ENCODE measurements around the gene TMIGD3. TPM values are rescaled to one million over a fixed set of nuclear protein-coding genes. Genes with fewer than 3 reads are reported as not detected.

TMIGD3 gene
- polyA plus RNA-seq, 4 donors, result 0.72 to 6.2 (median 2.4) TPM

GRCh38 chr1:111475701-111476100 is 27.7 kb downstream of the TMIGD3 start:
- H3K9me3 ChIP-seq (ENCODE audit: control insufficient read depth in 2 of 2, insufficient read depth in 1 of 2, low read depth in 1 of 2, low read length in 1 of 2), result no peaks in the 10 kb centered on the region
- H3K27ac ChIP-seq (ENCODE audit: low read depth in 1 of 3, low read length in 2 of 3), result no peak overlapping the region
- peak in 1 of 2 donors; percentile 5 for DNase-seq
- H3K4me3 ChIP-seq (ENCODE audit: low read depth in 1 of 3, low read length in 3 of 3), result no peak overlapping the region
- no peak for FAIRE-seq
- WGBS, 3 donors, result 72 to 83% (median 74%) methylated on average over 5 of the region's 5 CpGs
- peaks cover 0 to 6% (median 2%) of the 10 kb centered on the region in 3 donors for H3K4me1 ChIP-seq (ENCODE audit: control insufficient read depth in 3 of 3, insufficient read depth in 2 of 3, low read depth in 1 of 3, low read length in 2 of 3)
- H3K27me3 ChIP-seq (ENCODE audit: control insufficient read depth in 3 of 3, insufficient read depth in 3 of 3, low read length in 3 of 3), result no peaks in the 10 kb centered on the region
- peaks cover 0 to 3% (median 0%) of the 10 kb centered on the region in 3 donors for H3K36me3 ChIP-seq (ENCODE audit: control insufficient read depth in 3 of 3, insufficient read depth in 2 of 3, low read depth in 1 of 3, low read length in 3 of 3)

GRCh38 chr1:111474521-111474920 is 28.9 kb downstream of the TMIGD3 start:
- peaks cover 0 to 6% (median 2%) of the 10 kb centered on the region in 3 donors for H3K4me1 ChIP-seq (ENCODE audit: control insufficient read depth in 3 of 3, insufficient read depth in 2 of 3, low read depth in 1 of 3, low read length in 2 of 3)
- WGBS, 3 donors, result 74 to 84% (median 74%) methylated on average over 4 of the region's 4 CpGs
- no peaks in the 10 kb centered on the region for H3K27me3 ChIP-seq (ENCODE audit: control insufficient read depth in 3 of 3, insufficient read depth in 3 of 3, low read length in 3 of 3)
- peak overlapping the region in 1 of 3 donors; percentile 4 for H3K27ac ChIP-seq (ENCODE audit: low read depth in 1 of 3, low read length in 2 of 3)
- H3K9me3 ChIP-seq (ENCODE audit: control insufficient read depth in 2 of 2, insufficient read depth in 1 of 2, low read depth in 1 of 2, low read length in 1 of 2), result no peaks in the 10 kb centered on the region
- FAIRE-seq (no peak), DNase-seq (no peak)
- H3K36me3 ChIP-seq (ENCODE audit: control insufficient read depth in 3 of 3, insufficient read depth in 2 of 3, low read depth in 1 of 3, low read length in 3 of 3), result peaks cover 0 to 3% (median 0%) of the 10 kb centered on the region in 3 donors
- H3K4me3 ChIP-seq (ENCODE audit: low read depth in 1 of 3, low read length in 3 of 3), result no peak overlapping the region

- 60 to 87% (median 86%) methylated on average over 5 of the region's 5 CpGs for WGBS, 3 donors
- H3K4me1 ChIP-seq (ENCODE audit: control insufficient read depth in 3 of 3, insufficient read depth in 2 of 3, low read depth in 1 of 3, low read length in 2 of 3), result peaks cover 0 to 6% (median 2%) of the 10 kb centered on the region in 3 donors
- DNase-seq, result no peak
- H3K27me3 ChIP-seq (ENCODE audit: control insufficient read depth in 3 of 3, insufficient read depth in 3 of 3, low read length in 3 of 3), result no peaks in the 10 kb centered on the region
- H3K9me3 ChIP-seq (ENCODE audit: control insufficient read depth in 2 of 2, insufficient read depth in 1 of 2, low read depth in 1 of 2, low read length in 1 of 2), result no peaks in the 10 kb centered on the region
- H3K27ac ChIP-seq (ENCODE audit: low read depth in 1 of 3, low read length in 2 of 3), result peak overlapping the region in 1 of 3 donors; percentile 46
- peaks cover 0 to 3% (median 2%) of the 10 kb centered on the region in 3 donors for H3K36me3 ChIP-seq (ENCODE audit: control insufficient read depth in 3 of 3, insufficient read depth in 2 of 3, low read depth in 1 of 3, low read length in 3 of 3)
- FAIRE-seq, result no peak
- no peak overlapping the region for H3K4me3 ChIP-seq (ENCODE audit: low read depth in 1 of 3, low read length in 3 of 3)
These were observed 29.3 kb downstream of the TMIGD3 start for GRCh38 chr1:111474106-111474505.

GRCh38 chr1:111471538-111471937 is 31.9 kb downstream of the TMIGD3 start:
- peak overlapping the region in 1 of 3 donors; percentile 66 for H3K27ac ChIP-seq (ENCODE audit: low read depth in 1 of 3, low read length in 2 of 3)
- peaks cover 0 to 6% (median 0%) of the 10 kb centered on the region in 3 donors for H3K4me1 ChIP-seq (ENCODE audit: control insufficient read depth in 3 of 3, insufficient read depth in 2 of 3, low read depth in 1 of 3, low read length in 2 of 3)
- 96 to 99% (median 96%) methylated on average over 3 of the region's 3 CpGs for WGBS, 3 donors
- no peak overlapping the region for H3K4me3 ChIP-seq (ENCODE audit: low read depth in 1 of 3, low read length in 3 of 3)
- no peaks in the 10 kb centered on the region for H3K9me3 ChIP-seq (ENCODE audit: control insufficient read depth in 2 of 2, insufficient read depth in 1 of 2, low read depth in 1 of 2, low read length in 1 of 2)
- no peak for FAIRE-seq
- no peaks in the 10 kb centered on the region for H3K27me3 ChIP-seq (ENCODE audit: control insufficient read depth in 3 of 3, insufficient read depth in 3 of 3, low read length in 3 of 3)
- H3K36me3 ChIP-seq (ENCODE audit: control insufficient read depth in 3 of 3, insufficient read depth in 2 of 3, low read depth in 1 of 3, low read length in 3 of 3), result peaks cover 3 to 6% (median 5%) of the 10 kb centered on the region in 3 donors
- DNase-seq, result no peak

GRCh38 chr1:111471012-111471411 is 32.4 kb downstream of the TMIGD3 start:
- Histone ChIP-seq H3K4me1 (ENCODE audit: control insufficient read depth in 3 of 3, insufficient read depth in 2 of 3, low read depth in 1 of 3, low read length in 2 of 3) (peaks cover 0 to 6% (median 0%) of the 10 kb centered on the region in 3 donors), H3K4me3 (ENCODE audit: low read depth in 1 of 3, low read length in 3 of 3) (no peak overlapping the region), H3K36me3 (ENCODE audit: control insufficient read depth in 3 of 3, insufficient read depth in 2 of 3, low read depth in 1 of 3, low read length in 3 of 3) (peaks cover 3 to 6% (median 5%) of the 10 kb centered on the region in 3 donors), H3K27ac (ENCODE audit: low read depth in 1 of 3, low read length in 2 of 3) (peak overlapping the region in 1 of 3 donors; percentile 66), H3K9me3 (ENCODE audit: control insufficient read depth in 2 of 2, insufficient read depth in 1 of 2, low read depth in 1 of 2, low read length in 1 of 2) (no peaks in the 10 kb centered on the region), H3K27me3 (ENCODE audit: control insufficient read depth in 3 of 3, insufficient read depth in 3 of 3, low read length in 3 of 3) (no peaks in the 10 kb centered on the region)
- DNase-seq, result peak in 1 of 2 donors; percentile 56
- FAIRE-seq, result no peak
- 47 to 50% (median 48%) methylated on average over 3 of the region's 3 CpGs for WGBS, 3 donors

GRCh38 chr1:111470596-111470995 is 32.8 kb downstream of the TMIGD3 start:
- H3K36me3 ChIP-seq (ENCODE audit: control insufficient read depth in 3 of 3, insufficient read depth in 2 of 3, low read depth in 1 of 3, low read length in 3 of 3), result peaks cover 3 to 6% (median 5%) of the 10 kb centered on the region in 3 donors
- H3K4me3 ChIP-seq (ENCODE audit: low read depth in 1 of 3, low read length in 3 of 3), result no peak overlapping the region
- WGBS, 3 donors, result 84 to 93% (median 91%) methylated on average over 5 of the region's 5 CpGs
- DNase-seq, result no peak
- H3K27ac ChIP-seq (ENCODE audit: low read depth in 1 of 3, low read length in 2 of 3), result no peak overlapping the region
- H3K27me3 ChIP-seq (ENCODE audit: control insufficient read depth in 3 of 3, insufficient read depth in 3 of 3, low read length in 3 of 3), result no peaks in the 10 kb centered on the region
- no peaks in the 10 kb centered on the region for H3K9me3 ChIP-seq (ENCODE audit: control insufficient read depth in 2 of 2, insufficient read depth in 1 of 2, low read depth in 1 of 2, low read length in 1 of 2)
- peaks cover 0 to 6% (median 0%) of the 10 kb centered on the region in 3 donors for H3K4me1 ChIP-seq (ENCODE audit: control insufficient read depth in 3 of 3, insufficient read depth in 2 of 3, low read depth in 1 of 3, low read length in 2 of 3)
- no peak for FAIRE-seq

- Histone ChIP-seq H3K9me3 (ENCODE audit: control insufficient read depth in 2 of 2, insufficient read depth in 1 of 2, low read depth in 1 of 2, low read length in 1 of 2) (no peaks in the 10 kb centered on the region), H3K27me3 (ENCODE audit: control insufficient read depth in 3 of 3, insufficient read depth in 3 of 3, low read length in 3 of 3) (no peaks in the 10 kb centered on the region), H3K36me3 (ENCODE audit: control insufficient read depth in 3 of 3, insufficient read depth in 2 of 3, low read depth in 1 of 3, low read length in 3 of 3) (peaks cover 3 to 6% (median 5%) of the 10 kb centered on the region in 3 donors), H3K4me3 (ENCODE audit: low read depth in 1 of 3, low read length in 3 of 3) (no peak overlapping the region), H3K27ac (ENCODE audit: low read depth in 1 of 3, low read length in 2 of 3) (no peak overlapping the region), H3K4me1 (ENCODE audit: control insufficient read depth in 3 of 3, insufficient read depth in 2 of 3, low read depth in 1 of 3, low read length in 2 of 3) (peaks cover 0 to 6% (median 0%) of the 10 kb centered on the region in 3 donors)
- FAIRE-seq (no peak), DNase-seq (no peak)
These were observed 33.9 kb downstream of the TMIGD3 start for GRCh38 chr1:111469539-111469938.

GRCh38 chr1:111468717-111469100 is 34.7 kb downstream of the TMIGD3 start:
- H3K36me3 ChIP-seq (ENCODE audit: control insufficient read depth in 3 of 3, insufficient read depth in 2 of 3, low read depth in 1 of 3, low read length in 3 of 3), result peaks cover 3 to 6% (median 5%) of the 10 kb centered on the region in 3 donors
- H3K27ac ChIP-seq (ENCODE audit: low read depth in 1 of 3, low read length in 2 of 3), result no peak overlapping the region
- no peaks in the 10 kb centered on the region for H3K27me3 ChIP-seq (ENCODE audit: control insufficient read depth in 3 of 3, insufficient read depth in 3 of 3, low read length in 3 of 3)
- peaks cover 0 to 6% (median 0%) of the 10 kb centered on the region in 3 donors for H3K4me1 ChIP-seq (ENCODE audit: control insufficient read depth in 3 of 3, insufficient read depth in 2 of 3, low read depth in 1 of 3, low read length in 2 of 3)
- no peak overlapping the region for H3K4me3 ChIP-seq (ENCODE audit: low read depth in 1 of 3, low read length in 3 of 3)
- DNase-seq, result no peak
- no peaks in the 10 kb centered on the region for H3K9me3 ChIP-seq (ENCODE audit: control insufficient read depth in 2 of 2, insufficient read depth in 1 of 2, low read depth in 1 of 2, low read length in 1 of 2)
- FAIRE-seq, result no peak
